ENCODE results near the gene ASIP. TPM values are rescaled to one million over a fixed set of nuclear protein-coding genes. Genes with fewer than 3 reads are reported as not detected.

ASIP gene
- total and polyA plus RNA-seq, 2 of the 13 experiments (the other 11 are each of a cell fraction or from before 2014, with no cell fraction given): not detected

GRCh38 chr20:34311118-34312023, 70.1 kb downstream of the ASIP start (continued):
- TF ChIP-seq LRRFIP1 (CRISPR knock-in tag; conservative IDR thresholded peaks at IDR 0.05) (no peak), ZNF143 (CRISPR knock-in tag; IDR thresholded peaks at IDR 0.05) (peak; percentile 41; the same call in 1 of the 2 replicates), ZBTB46 (CRISPR knock-in tag; IDR thresholded peaks at IDR 0.05; ENCODE audit: borderline replicate concordance) (0 out of 2 replicates have a peak, but pooled peaks have one; percentile 76), ATF3 (CRISPR knock-in tag; IDR thresholded peaks at IDR 0.05) (peak; percentile 49; the same call in 1 of the 2 replicates), ZBTB7B (CRISPR knock-in tag; IDR thresholded peaks at IDR 0.05) (peak; percentile 83), HES4 (CRISPR knock-in tag; IDR thresholded peaks at IDR 0.05; ENCODE audit: borderline replicate concordance) (no peak), ZBTB42 (CRISPR knock-in tag; IDR thresholded peaks at IDR 0.05) (no peak; the same call in none of the 2 replicates), SP140L (CRISPR knock-in tag; IDR thresholded peaks at IDR 0.05; ENCODE audit: borderline replicate concordance) (peak; percentile 46; the same call in 1 of the 2 replicates), RARG (CRISPR knock-in tag; IDR thresholded peaks at IDR 0.05; ENCODE audit: low read depth) (no peak; the same call in 1 of the 2 replicates), PHF5A (CRISPR knock-in tag; IDR thresholded peaks at IDR 0.05; ENCODE audit: low read depth, unreplicated experiment) (peak; percentile 85), KLF13 (CRISPR knock-in tag; IDR thresholded peaks at IDR 0.05) (no peak; the same call in 1 of the 2 replicates), FOXP1 (IDR thresholded peaks at IDR 0.05) (peak; percentile 93), FOXP1 (CRISPR knock-in tag; IDR thresholded peaks at IDR 0.05) (peak; percentile 93), TOE1 (CRISPR knock-in tag; IDR thresholded peaks at IDR 0.05) (no peak), THAP7 (CRISPR knock-in tag; IDR thresholded peaks at IDR 0.05) (peak; percentile 70; the same call in 1 of the 2 replicates), ZFX (CRISPR knock-in tag; IDR thresholded peaks at IDR 0.05; ENCODE audit: low read depth) (peak; percentile 86), ZNF383 (CRISPR knock-in tag; IDR thresholded peaks at IDR 0.05; ENCODE audit: borderline replicate concordance) (peak; percentile 69), ZNF256 (CRISPR knock-in tag; conservative IDR thresholded peaks at IDR 0.05) (no peak), PLRG1 (conservative IDR thresholded peaks at IDR 0.05) (no peak), RBAK (CRISPR knock-in tag; IDR thresholded peaks at IDR 0.05) (no peak), BORCS8-MEF2B (CRISPR knock-in tag; IDR thresholded peaks at IDR 0.05) (peak; percentile 84), CBX2 (IDR thresholded peaks at IDR 0.05; ENCODE audit: low read depth, low read length) (no peak), CBX2 (CRISPR knock-in tag; IDR thresholded peaks at IDR 0.05; ENCODE audit: low read depth) (no peak; the same call in 1 of the 2 replicates), ELF4 (CRISPR knock-in tag; IDR thresholded peaks at IDR 0.05; ENCODE audit: borderline replicate concordance) (no peak), NR0B2 (CRISPR knock-in tag; IDR thresholded peaks at IDR 0.05) (0 out of 2 replicates have a peak, but pooled peaks have one; percentile 53)

Data from HepG2 (cell line).